GM12872 (cell line): ENCODE measurements around the gene DDR2.

ENCODE experiments used
- CTCF ChIP-seq: IDR thresholded peaks from 3 replicates; pipeline ENCODE4 v1.5.1; 2011; ENCODE audit warnings: low read depth, mild to moderate bottlenecking, low read length, moderate library complexity; ENCODE audit not compliant: insufficient read depth

The DDR2 gene

GRCh38 chr1:162632217-162632666 lies at the start of gene DDR2:
Gene DDR2, plus strand, starts transcription at chr1:162632464. Its CDS starts 86,600 bp downstream, at chr1:162719064.
- TF ChIP-seq CTCF = no peak

- no peak for TF ChIP-seq CTCF
These were observed 44.9 kb upstream of the DDR2 start for GRCh38 chr1:162587347-162587746.

GRCh38 chr1:162587761-162588260 lies 44.5 kb upstream of the DDR2 start:
- no peak for TF ChIP-seq CTCF

- TF ChIP-seq CTCF = no peak
These were observed 42.2 kb upstream of the DDR2 start for GRCh38 chr1:162590101-162590500.

GRCh38 chr1:162590686-162591085 lies 41.6 kb upstream of the DDR2 start:
- TF ChIP-seq CTCF = no peak

GRCh38 chr1:162596514-162597170 lies 35.6 kb upstream of the DDR2 start:
- no peak for TF ChIP-seq CTCF

- TF ChIP-seq CTCF = no peak
These were observed 32.8 kb upstream of the DDR2 start for GRCh38 chr1:162599451-162599850.
